Measurements from ENCODE around the gene EXD2. TPM values are rescaled to one million over a fixed set of nuclear protein-coding genes. Genes with fewer than 3 reads are reported as not detected.

The EXD2 gene
- total and polyA plus RNA-seq, 2 of the 13 experiments (the other 11 are each of a cell fraction or from before 2014, with no cell fraction given): 9.5 to 15.1 TPM

- TF ChIP-seq PAXIP1 (CRISPR knock-in tag; conservative IDR thresholded peaks at IDR 0.05) (0 out of 2 replicates have a peak, but pooled peaks have one; percentile 24), KAT8 (CRISPR knock-in tag; IDR thresholded peaks at IDR 0.05) (no peak), MZF1 (CRISPR knock-in tag; IDR thresholded peaks at IDR 0.05; ENCODE audit: borderline replicate concordance) (no peak), ZNF441 (CRISPR knock-in tag; IDR thresholded peaks at IDR 0.05; ENCODE audit: borderline replicate concordance) (no peak), E2F5 (CRISPR knock-in tag; conservative IDR thresholded peaks at IDR 0.05) (no peak), ZNF800 (CRISPR knock-in tag; IDR thresholded peaks at IDR 0.05) (peak; percentile 66; the same call in 1 of the 2 replicates), NR0B2 (CRISPR knock-in tag; IDR thresholded peaks at IDR 0.05) (no peak), ISX (CRISPR knock-in tag; conservative IDR thresholded peaks at IDR 0.05) (no peak), KIAA2018 (CRISPR knock-in tag; IDR thresholded peaks at IDR 0.05; ENCODE audit: borderline replicate concordance) (no peak)
These were observed 70.5 kb downstream of the EXD2 start (continued) for GRCh38 chr14:69261761-69262331.

Measured in HepG2 (cell line).